Hindlimb muscle (tissue), 1 donor: Measurements from ENCODE around the gene NGEF. TPM values are rescaled to one million over a fixed set of nuclear protein-coding genes. Genes with fewer than 3 reads are reported as not detected.
"Not testable (repeated sequence)": the region's sequence is repeated elsewhere in the genome, so short reads cannot be mapped to it uniquely, and the experiment has no call there.

ENCODE experiments used
- DNase-seq: peaks from one replicate; pipeline ENCODE4 v3.0.0-alpha.2; 2013
- polyA plus RNA-seq: library from polyadenylated mRNA; unstranded; fragments of 120-200 nt; gene quantifications from one replicate; pipeline ENCODE4 v1.2.1, GENCODE V29; 2013; ENCODE audit not compliant: insufficient read length

NGEF gene
- polyA plus RNA-seq, 1 donor, result 0.56 TPM

- DNase-seq, result no peak
Measured at GRCh38 chr2:233021771-233022170, 8.7 kb upstream of the NGEF start.

- no peak for DNase-seq
Measured at GRCh38 chr2:233020454-233020853, 7.4 kb upstream of the NGEF start.

GRCh38 chr2:233019610-233020009 is 6.6 kb upstream of the NGEF start:
- not testable (repeated sequence) for DNase-seq

GRCh38 chr2:233017947-233018346 is 4.9 kb upstream of the NGEF start:
- DNase-seq, result no peak

GRCh38 chr2:233015019-233015645 is 2.1 kb upstream of the NGEF start:
- no peak for DNase-seq

- no peak for DNase-seq
Measured at GRCh38 chr2:233013650-233014049, 594 bp upstream of the NGEF start.

GRCh38 chr2:233012301-233012971 is 620 bp downstream of the NGEF start:
- DNase-seq, result no peak

- no peak for DNase-seq
Measured at GRCh38 chr2:233011702-233012131, 1.3 kb downstream of the NGEF start.

GRCh38 chr2:233011268-233011650 is 1.8 kb downstream of the NGEF start:
- no peak for DNase-seq

- no peak for DNase-seq
Measured at GRCh38 chr2:233010569-233011267, 2.3 kb downstream of the NGEF start.

- DNase-seq, result no peak
Measured at GRCh38 chr2:233009661-233010060, 3.4 kb downstream of the NGEF start.

GRCh38 chr2:233007739-233008138 is 5.3 kb downstream of the NGEF start:
- DNase-seq, result no peak

GRCh38 chr2:233007270-233007669 is 5.8 kb downstream of the NGEF start:
- DNase-seq, result no peak

GRCh38 chr2:233006648-233007047 is 6.4 kb downstream of the NGEF start:
- DNase-seq, result no peak

GRCh38 chr2:233005096-233005495 is 8.0 kb downstream of the NGEF start:
- DNase-seq, result no peak

- DNase-seq, result no peak
Measured at GRCh38 chr2:233003658-233004555, 9.1 kb downstream of the NGEF start.

- DNase-seq, result no peak
Measured at GRCh38 chr2:233002829-233003657, 10.0 kb downstream of the NGEF start.

GRCh38 chr2:233000886-233001750 is 11.9 kb downstream of the NGEF start:
- DNase-seq, result no peak

- DNase-seq, result no peak
Measured at GRCh38 chr2:232999354-232999753, 13.7 kb downstream of the NGEF start.

GRCh38 chr2:232998666-232998985 is 14.4 kb downstream of the NGEF start:
- no peak for DNase-seq
